Right lobe of liver (tissue), 6 donors: ENCODE data around the gene FOXI3. TPM values are rescaled to one million over a fixed set of nuclear protein-coding genes. Genes with fewer than 3 reads are reported as not detected.
"Not testable (repeated sequence)": the region's sequence is repeated elsewhere in the genome, so short reads cannot be mapped to it uniquely, and the experiment has no call there.

Experiments used
- ATAC-seq, 4 donors: fragments of 200-7000 bp; cut with Tn5 transposase; one replicate each; pipeline ENCODE4 v1.9.1; 2020; ENCODE audit warnings: mild to moderate bottlenecking in 4 of 4, moderate library complexity in 4 of 4
- DNase-seq, 3 donors: peaks; one replicate each; pipeline ENCODE4 v3.0.0-alpha.2; 2020
- H3K27ac ChIP-seq, 3 donors: fragments of 200-600 bp; one replicate each; pipeline ENCODE4 v1.8.0; 2022
- H3K27me3 ChIP-seq, 2 donors: fragments of 200-600 bp; one replicate each; pipeline ENCODE4 v1.8.0; 2022
- H3K36me3 ChIP-seq, 4 donors: fragments of 200-600 bp; sonication (generic) in 1 of 4; one replicate each; pipeline versions ENCODE4 v1.5.1 to v1.8.0; 2017 to 2022; ENCODE audit warnings: control low read depth in 1 of 4
- H3K4me1 ChIP-seq, 4 donors: fragments of 200-600 bp; sonication (generic) in 1 of 4; one replicate each; pipeline versions ENCODE4 v1.5.1 to v1.8.0; 2017 to 2022; ENCODE audit warnings: control low read depth in 1 of 4
- H3K4me3 ChIP-seq, 3 donors: fragments of 200-600 bp; one replicate each; pipeline ENCODE4 v1.8.0; 2022
- H3K9me3 ChIP-seq, 4 donors: fragments of 200-600 bp; sonication (generic) in 1 of 4; one replicate each; pipeline versions ENCODE4 v1.5.1 to v1.8.0; 2017 to 2022; ENCODE audit warnings: control low read depth in 1 of 4
- POLR2A ChIP-seq: fragments of 450-650 bp; IDR thresholded peaks from one replicate; pipeline ENCODE4 v1.6.1; 2017; ENCODE audit warnings: antibody characterized with exemption, mild to moderate bottlenecking
- WGBS: methylation state at CpG from one replicate; pipeline ENCODE4 v1.1.6; 2018; ENCODE audit warnings: low coverage, low lambda C conversion rate; ENCODE audit not compliant: insufficient coverage; ENCODE audit errors: missing lambda C conversion rate; 5-methylcytosine and 5-hydroxymethylcytosine counted together
- intact Hi-C, 2 donors: fragments of 100-400 bp; cut with DNase I; formaldehyde crosslinking; loops; one replicate each; pipeline versions ENCODE4 v1.11.2 to v1.14.1; 2022
- total RNA-seq, 6 experiments: library from RNA; depleted of rRNA in 2 of 6; stranded (reverse); fragments of >200 nt in 2 of 6; fragmentation: NEBNext Ultra II Directional in 3 of 6; extraction: Animal tissue kit (Norgen Biotek cat#: 25700) in 3 of 6; gene quantifications; one replicate each; pipeline versions ENCODE4 v1.1.0 to v1.2.4, GENCODE V29; 2016 to 2023
- TF ChIP-seq, protein P1 (sequence below), 4 donors: fragments of 200-600 bp in 3 of 4; fragments of 450-650 bp in 1 of 4; IDR thresholded peaks; one replicate each; pipeline versions ENCODE4 v1.5.1 to v1.8.0; 2016 to 2022; ENCODE audit warnings: antibody characterized with exemption in 4 of 4, mild to moderate bottlenecking in 2 of 4
- donor health status: DM: no; HTN: yes; CAD: no.
- donor health status: DM: no; HTN: no; CAD: no.
- donor health status: DM: no; HTN: no; CAD: no.
- donor health status: DM: no; HTN: yes; CAD: no.
- donor health status: DM: no; HTN: yes; CAD: no.

The FOXI3 gene
- total RNA-seq, 6 experiments from 2014 or later = not detected

DNA sequence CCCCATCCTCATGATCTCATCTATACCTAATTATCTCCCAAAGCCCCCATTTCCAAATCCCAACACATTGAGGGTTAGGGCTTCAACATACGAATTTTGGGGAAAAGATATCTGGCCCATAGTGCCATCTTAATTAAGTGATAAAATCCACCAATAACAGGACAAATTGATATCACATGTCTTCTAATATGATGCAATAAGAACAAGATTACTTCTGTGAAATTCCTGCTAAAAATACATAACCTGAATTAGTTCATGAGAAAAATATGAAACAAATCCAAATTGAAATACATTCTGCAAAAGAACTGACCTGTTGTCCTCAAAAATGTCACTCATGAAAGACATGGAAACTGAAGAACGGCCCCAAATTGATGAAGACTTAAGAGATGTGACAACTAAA, 28.8 kb downstream of the FOXI3 start:
- Histone ChIP-seq H3K9me3 (no peaks in the 10 kb centered on the region), H3K4me1 (no peaks in the 10 kb centered on the region), H3K36me3 (no peaks in the 10 kb centered on the region), H3K4me3 (no peak overlapping the region), H3K27ac (no peak overlapping the region), H3K27me3 (no peaks in the 10 kb centered on the region)
- no peak for TF ChIP-seq POLR2A
- TF ChIP-seq, protein P1, sequence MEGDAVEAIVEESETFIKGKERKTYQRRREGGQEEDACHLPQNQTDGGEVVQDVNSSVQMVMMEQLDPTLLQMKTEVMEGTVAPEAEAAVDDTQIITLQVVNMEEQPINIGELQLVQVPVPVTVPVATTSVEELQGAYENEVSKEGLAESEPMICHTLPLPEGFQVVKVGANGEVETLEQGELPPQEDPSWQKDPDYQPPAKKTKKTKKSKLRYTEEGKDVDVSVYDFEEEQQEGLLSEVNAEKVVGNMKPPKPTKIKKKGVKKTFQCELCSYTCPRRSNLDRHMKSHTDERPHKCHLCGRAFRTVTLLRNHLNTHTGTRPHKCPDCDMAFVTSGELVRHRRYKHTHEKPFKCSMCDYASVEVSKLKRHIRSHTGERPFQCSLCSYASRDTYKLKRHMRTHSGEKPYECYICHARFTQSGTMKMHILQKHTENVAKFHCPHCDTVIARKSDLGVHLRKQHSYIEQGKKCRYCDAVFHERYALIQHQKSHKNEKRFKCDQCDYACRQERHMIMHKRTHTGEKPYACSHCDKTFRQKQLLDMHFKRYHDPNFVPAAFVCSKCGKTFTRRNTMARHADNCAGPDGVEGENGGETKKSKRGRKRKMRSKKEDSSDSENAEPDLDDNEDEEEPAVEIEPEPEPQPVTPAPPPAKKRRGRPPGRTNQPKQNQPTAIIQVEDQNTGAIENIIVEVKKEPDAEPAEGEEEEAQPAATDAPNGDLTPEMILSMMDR (IDR thresholded peaks at IDR 0.05) = no peak
- no peak for DNase-seq
- intact Hi-C loops = no loop called here
- no peak for ATAC-seq
- WGBS = 39% methylated on average over 2 of the region's 2 CpGs

DNA sequence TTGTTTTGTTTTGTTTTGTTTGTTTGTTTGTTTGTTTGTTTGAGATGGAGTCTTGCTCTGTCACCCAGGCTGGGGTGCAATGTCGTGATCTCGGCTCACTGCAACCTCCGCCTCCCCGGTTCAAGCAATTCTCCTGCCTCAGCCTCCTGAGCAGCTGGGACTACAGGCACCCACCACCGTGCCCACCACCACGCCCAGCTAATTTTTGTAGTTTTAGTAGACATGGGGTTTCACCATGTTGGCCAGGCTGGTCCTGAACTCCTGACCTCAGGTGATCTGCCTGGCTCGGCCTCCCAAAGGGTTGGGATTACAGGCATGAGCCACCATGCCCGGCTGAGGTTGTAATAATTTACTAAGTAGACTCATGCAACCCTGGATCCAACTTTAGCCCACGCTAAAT, 33.4 kb downstream of the FOXI3 start:
- WGBS = 72% methylated on average over 9 of the region's 9 CpGs
- H3K27me3 ChIP-seq, H3K36me3 ChIP-seq, H3K9me3 ChIP-seq, H3K4me1 ChIP-seq, H3K4me3 ChIP-seq, DNase-seq, ATAC-seq, intact Hi-C loops, H3K27ac ChIP-seq: not testable (repeated sequence)

DNA sequence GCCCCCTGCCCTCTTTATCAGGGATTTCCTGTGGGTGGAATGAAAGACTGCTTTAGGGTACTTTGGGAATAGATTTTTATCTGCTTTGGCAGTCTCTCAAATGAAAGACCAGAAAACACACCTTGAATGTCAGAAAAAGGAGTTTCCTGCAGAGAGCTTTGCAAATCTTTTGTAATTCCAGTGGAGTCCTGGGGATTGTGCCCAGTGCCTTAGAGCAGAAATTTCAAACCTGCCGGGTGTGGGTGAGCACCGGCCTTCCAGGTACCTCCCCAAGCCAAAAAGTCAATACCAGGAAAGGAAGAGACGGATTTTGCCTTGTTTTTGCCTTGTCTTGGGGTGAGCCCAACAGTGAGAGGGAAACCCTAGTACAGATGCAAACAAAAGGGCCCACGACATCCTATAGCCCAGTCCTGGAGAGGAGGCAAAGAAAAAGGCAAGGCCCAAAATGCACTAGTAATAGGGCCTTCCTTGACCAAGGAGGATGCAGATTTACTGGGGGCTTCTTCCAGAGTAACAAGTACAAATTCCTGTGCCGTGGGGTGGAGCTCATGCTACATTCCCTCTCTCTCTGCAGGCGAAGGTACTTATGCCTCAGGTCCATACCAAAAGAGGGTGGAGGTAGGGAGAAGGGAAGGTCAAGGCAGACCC, 36.4 kb downstream of the FOXI3 start:
- intact Hi-C loops = no loop called here
- ATAC-seq = no peak
- DNase-seq = no peak
- WGBS = 51% methylated on average over 6 of the region's 6 CpGs
- Histone ChIP-seq H3K27ac (no peak overlapping the region), H3K27me3 (no peaks in the 10 kb centered on the region), H3K36me3 (no peaks in the 10 kb centered on the region), H3K4me3 (no peak overlapping the region), H3K4me1 (no peaks in the 10 kb centered on the region), H3K9me3 (no peaks in the 10 kb centered on the region)
- TF ChIP-seq POLR2A = no peak

DNA sequence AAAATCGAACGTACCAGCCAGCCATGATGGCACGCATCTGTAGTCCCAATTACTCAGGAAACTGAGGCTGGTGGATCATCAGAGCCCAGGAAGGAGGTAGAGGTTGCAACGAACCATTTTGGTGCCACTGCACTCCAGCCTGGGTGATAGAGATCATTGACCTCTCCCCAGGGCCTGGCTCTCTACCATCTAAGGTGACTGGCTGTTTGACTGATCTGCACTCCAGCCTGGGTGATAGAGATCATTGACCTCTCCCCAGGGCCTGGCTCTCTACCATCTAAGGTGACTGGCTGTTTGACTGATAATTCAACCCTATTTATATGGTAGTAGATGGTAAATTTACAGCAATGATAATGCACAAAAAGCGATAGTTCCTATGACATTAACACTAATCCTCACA, 43.6 kb downstream of the FOXI3 start:
- intact Hi-C loops, H3K27me3 ChIP-seq, H3K36me3 ChIP-seq, H3K4me1 ChIP-seq, H3K9me3 ChIP-seq, H3K27ac ChIP-seq, H3K4me3 ChIP-seq: not testable (repeated sequence)
- ATAC-seq (peak; percentile 83 to 100 (median 98)), DNase-seq (peak in 1 of 3 donors; percentile 50)
- WGBS = 71% methylated on average over 4 of the region's 5 CpGs

DNA sequence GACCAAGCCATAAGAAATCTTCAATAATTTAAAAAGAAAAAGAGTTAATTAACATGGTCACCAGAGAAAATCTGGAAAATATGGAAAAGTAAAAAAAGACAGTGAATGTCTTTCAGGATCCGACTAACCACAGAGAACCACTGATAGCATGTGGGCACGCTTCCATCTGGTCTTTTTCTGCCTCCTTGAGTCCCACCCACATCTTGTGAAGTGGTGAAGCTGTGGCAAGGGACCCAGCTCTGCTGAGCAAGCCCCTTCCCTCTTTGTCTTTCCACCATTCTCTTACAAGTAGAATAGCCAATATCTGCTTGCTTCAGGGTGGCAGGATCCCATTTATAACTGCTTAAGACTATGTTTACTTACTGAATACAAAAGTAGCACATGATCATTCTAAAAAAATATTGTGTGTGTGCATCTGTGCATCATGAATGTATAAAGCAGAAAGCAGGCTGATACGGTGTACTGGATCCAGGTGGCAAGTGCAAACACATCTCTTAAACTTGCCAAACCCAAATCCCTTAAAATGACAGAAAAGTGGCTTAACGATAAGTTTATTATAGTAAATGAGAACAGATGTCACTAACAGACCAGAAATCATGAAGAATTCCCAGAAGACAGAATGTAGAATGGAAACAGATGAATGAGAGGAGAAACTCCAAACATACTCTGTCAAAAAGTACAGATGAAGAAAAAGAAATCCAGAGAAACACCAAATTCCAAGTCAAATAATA, 52.3 kb downstream of the FOXI3 start:
- H3K9me3 ChIP-seq = no peaks in the 10 kb centered on the region
- TF ChIP-seq POLR2A = no peak
- TF ChIP-seq, protein P1 (IDR thresholded peaks at IDR 0.05) = no peak
- H3K4me1 ChIP-seq = no peaks in the 10 kb centered on the region
- no peak for ATAC-seq
- intact Hi-C loops = no loop called here
- no peak for DNase-seq
- H3K27me3 ChIP-seq = no peaks in the 10 kb centered on the region
- WGBS = 39% methylated on average over 4 of the region's 4 CpGs
- H3K4me3 ChIP-seq = no peak overlapping the region
- H3K27ac ChIP-seq = no peak overlapping the region
- no peaks in the 10 kb centered on the region for H3K36me3 ChIP-seq

DNA sequence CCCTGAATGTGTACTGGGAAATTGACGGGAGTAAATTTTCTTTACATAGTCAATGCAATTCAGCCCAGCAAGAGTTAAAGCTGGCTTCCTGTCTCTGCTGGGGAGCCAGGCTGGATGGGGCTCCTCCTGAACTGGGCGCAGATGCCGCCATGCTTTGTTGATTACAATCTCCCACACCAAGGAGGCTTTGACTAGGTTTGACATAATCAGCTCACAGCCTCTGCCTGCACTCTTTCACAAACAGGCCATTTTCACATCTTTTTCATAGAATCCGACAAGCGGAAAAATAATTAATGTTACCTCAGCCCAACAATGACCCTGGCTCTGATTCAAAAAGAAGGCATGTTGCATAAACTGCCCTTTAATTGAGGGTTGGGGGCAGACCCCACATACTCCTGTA, 54.3 kb downstream of the FOXI3 start:
- DNase-seq = no peak
- WGBS = 62% methylated on average over 5 of the region's 5 CpGs
- no peak for ATAC-seq
- H3K4me1 ChIP-seq = no peaks in the 10 kb centered on the region
- no peaks in the 10 kb centered on the region for H3K9me3 ChIP-seq
- no peak for TF ChIP-seq POLR2A
- TF ChIP-seq, protein P1 (IDR thresholded peaks at IDR 0.05) = no peak
- intact Hi-C loops = no loop called here
- no peaks in the 10 kb centered on the region for H3K36me3 ChIP-seq
- no peak overlapping the region for H3K4me3 ChIP-seq
- no peaks in the 10 kb centered on the region for H3K27me3 ChIP-seq
- no peak overlapping the region for H3K27ac ChIP-seq
